Measurements from ENCODE around the gene RPS27L. TPM values are rescaled to one million over a fixed set of nuclear protein-coding genes. Genes with fewer than 3 reads are reported as not detected.
A peak's percentile ranks its signal among the peaks of the same experiment; 100 is the strongest.

RPS27L gene
- total and polyA plus RNA-seq, 7 donors: 33.1 to 186 (median 108) TPM

DNA sequence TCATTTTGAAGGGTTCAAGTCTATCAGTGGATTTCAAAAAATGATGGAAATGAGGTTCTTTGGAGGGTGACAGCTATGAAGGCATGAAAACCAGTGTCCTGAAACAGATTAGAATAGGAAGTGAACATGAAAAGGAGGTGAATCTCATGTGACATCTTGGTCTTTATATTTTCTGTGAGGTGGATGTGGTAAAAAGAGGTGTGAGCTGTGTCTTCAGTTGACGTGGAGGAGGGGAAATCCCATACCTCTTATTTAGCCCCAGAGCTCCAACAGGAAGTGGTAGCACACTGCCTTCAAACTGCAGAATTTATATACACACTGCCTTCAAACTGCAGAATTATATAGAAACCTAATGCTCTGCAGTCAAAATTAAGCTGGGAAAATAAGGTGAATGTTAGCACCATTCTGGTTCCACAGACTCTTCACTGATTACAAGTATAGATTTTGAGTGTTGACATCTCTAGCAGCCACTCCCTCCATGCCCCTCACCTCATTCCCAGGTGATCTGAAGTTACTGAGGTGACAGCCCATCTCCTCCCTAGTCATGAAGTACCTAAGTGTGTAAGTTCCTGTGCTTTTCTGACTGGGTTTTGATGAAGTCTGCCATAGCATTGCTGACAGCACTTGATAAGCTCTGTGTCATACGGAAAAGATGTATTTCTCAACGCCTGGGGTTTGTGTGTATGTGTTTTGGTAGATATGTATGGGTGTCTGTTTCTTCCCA lies 34.8 kb upstream of the RPS27L start:
- Histone ChIP-seq H3K27ac (no peak overlapping the region), H3K27me3 (ENCODE audit: insufficient read depth in 3 of 3, low read length in 2 of 3) (no peaks in the 10 kb centered on the region), H3K4me3 (no peak overlapping the region), H3K36me3 (ENCODE audit: insufficient read depth in 1 of 2, low read depth in 1 of 2) (no peaks in the 10 kb centered on the region), H3K4me1 (peaks cover 26% of the 10 kb centered on the region), H3K9me3 (no peaks in the 10 kb centered on the region)
- no peak for DNase-seq
- WGBS, 3 donors: 82 to 89% (median 87%) methylated on average over 3 of the region's 3 CpGs
- intact Hi-C loops (cut with DNase I): loop anchor here in 1 of 2 donors (5.0 kb wide), 1 partner anchor 85 kb away; the partner anchor contains the start of gene APH1B
- no peak for TF ChIP-seq CTCF (IDR thresholded peaks at IDR 0.05)
- ATAC-seq: no peak

- TF ChIP-seq CTCF (IDR thresholded peaks at IDR 0.05): no peak
- H3K9me3 ChIP-seq: no peaks in the 10 kb centered on the region
- H3K36me3 ChIP-seq (ENCODE audit: insufficient read depth in 1 of 2, low read depth in 1 of 2): no peaks in the 10 kb centered on the region
- H3K27me3 ChIP-seq (ENCODE audit: insufficient read depth in 3 of 3, low read length in 2 of 3): no peaks in the 10 kb centered on the region
- H3K4me1 ChIP-seq: peaks cover 26% of the 10 kb centered on the region
- H3K4me3 ChIP-seq: peak overlapping the region; percentile 74
- intact Hi-C loops (cut with DNase I): loop anchor here in 1 of 2 donors (5.0 kb wide), 1 partner anchor 86 kb away; the partner anchor contains the start of gene APH1B
- 70 to 79% (median 79%) methylated on average over 3 of the region's 3 CpGs for WGBS, 3 donors
- H3K27ac ChIP-seq: peak overlapping the region; percentile 42
- no peak for ATAC-seq
- no peak for DNase-seq
These were observed 33.7 kb upstream of the RPS27L start for GRCh38 chr15:63190769-63191649.

DNA sequence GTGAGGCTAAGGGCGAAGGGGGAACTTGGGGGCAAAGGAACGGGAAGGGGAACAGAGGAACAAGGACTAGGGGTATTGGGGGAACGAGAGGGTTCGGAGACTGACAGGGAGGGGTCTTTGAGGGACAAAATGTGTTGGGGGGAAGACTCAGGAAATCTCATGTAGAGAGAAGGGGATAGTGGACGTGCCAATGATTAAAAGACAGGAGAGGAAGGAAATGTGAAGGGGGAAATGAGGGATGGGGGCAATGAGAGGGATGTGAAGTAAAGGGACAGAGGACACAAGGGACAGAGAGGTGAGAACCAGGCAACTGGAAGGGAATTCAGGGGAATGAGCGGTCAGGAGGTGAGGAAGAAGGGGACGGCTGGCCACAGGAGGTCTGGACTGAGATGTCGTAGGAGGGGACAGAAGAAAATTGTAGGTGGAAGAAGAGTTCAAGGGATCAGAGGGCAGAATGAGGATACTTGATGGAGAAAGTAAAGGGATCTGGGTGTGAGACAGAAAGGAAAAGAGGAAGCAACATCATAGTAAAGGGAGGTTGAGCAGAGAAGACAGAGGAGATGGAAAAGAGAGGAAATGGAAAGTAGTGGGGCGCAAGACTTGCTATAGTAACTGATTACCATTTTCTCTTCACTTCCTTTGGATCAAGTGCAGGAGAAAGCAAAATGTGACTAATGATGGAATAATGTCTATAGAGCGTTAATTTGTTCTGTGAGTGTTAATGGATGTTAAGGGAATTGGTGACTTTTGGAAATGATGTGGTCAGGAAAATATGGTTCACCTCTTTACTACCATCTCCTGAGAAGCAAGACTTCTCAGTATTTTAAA lies 32.9 kb upstream of the RPS27L start:
- no peaks in the 10 kb centered on the region for H3K36me3 ChIP-seq (ENCODE audit: insufficient read depth in 1 of 2, low read depth in 1 of 2)
- intact Hi-C loops (cut with DNase I): loop anchor here in 1 of 2 donors (5.0 kb wide), 1 partner anchor 87 kb away; the partner anchor contains the start of gene APH1B
- H3K9me3 ChIP-seq: no peaks in the 10 kb centered on the region
- no peaks in the 10 kb centered on the region for H3K27me3 ChIP-seq (ENCODE audit: insufficient read depth in 3 of 3, low read length in 2 of 3)
- H3K4me3 ChIP-seq: peak overlapping the region; percentile 74
- ATAC-seq (peak in 1 of 4 donors; percentile 2), DNase-seq (no peak)
- no peak for TF ChIP-seq CTCF (IDR thresholded peaks at IDR 0.05)
- peaks cover 24% of the 10 kb centered on the region for H3K4me1 ChIP-seq
- WGBS, 3 donors: 12 to 15% (median 14%) methylated on average over 10 of the region's 10 CpGs
- H3K27ac ChIP-seq: peak overlapping the region; percentile 72
